ENCODE measurements around the gene FAM184A. TPM values are rescaled to one million over a fixed set of nuclear protein-coding genes. Genes with fewer than 3 reads are reported as not detected.

Gene FAM184A
- total and polyA plus RNA-seq, 2 experiments from 2014 or later, result 4.8 to 13.7 TPM

DNA sequence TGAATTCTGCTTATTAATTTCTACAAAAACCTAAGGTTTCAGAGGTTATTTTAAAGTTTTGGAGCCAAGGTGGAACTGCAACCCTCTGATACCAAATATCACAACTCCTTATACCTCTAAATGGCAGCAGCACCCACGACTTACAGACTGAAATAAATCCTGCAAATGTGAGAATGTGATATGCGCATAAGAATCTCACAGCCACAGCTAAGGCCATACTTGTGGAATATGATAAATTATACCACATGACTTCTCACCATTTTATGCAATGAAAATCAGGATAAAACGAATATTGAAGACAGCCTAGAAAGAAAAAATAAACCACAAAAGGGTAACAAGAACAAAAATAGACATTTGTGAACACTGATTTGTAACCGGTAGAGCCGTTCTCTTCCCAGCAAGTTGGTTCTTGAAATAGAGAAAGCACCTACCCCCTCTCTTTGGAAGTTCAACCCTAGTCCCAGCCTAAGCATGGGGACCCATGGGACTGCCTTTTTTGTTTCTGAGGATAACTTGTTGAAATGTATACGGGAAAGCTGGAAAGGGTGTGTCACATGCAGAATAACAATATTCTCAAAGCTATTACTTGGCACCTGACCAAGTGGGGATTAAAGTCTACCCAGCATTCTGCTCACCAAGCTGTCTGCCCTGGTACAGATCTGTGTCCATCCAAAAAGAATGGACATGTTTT lies 96.4 kb downstream of the FAM184A start:
- no peak overlapping the region for H3K4me3 ChIP-seq
- no peaks in the 10 kb centered on the region for H3K36me3 ChIP-seq
- peaks cover 15% of the 10 kb centered on the region for H3K4me1 ChIP-seq (ENCODE audit: low read depth)
- no peak for TF ChIP-seq CTCF (IDR thresholded peaks at IDR 0.05; ENCODE audit: low read depth, low read length)
- H3K27me3 ChIP-seq, result no peaks in the 10 kb centered on the region
- no peak overlapping the region for H3K27ac ChIP-seq
- H3K9me3 ChIP-seq (ENCODE audit: low read depth), result no peaks in the 10 kb centered on the region
- no peak for DNase-seq (ENCODE audit: low read depth in 1 of 2, low spot score in 1 of 2)

DNA sequence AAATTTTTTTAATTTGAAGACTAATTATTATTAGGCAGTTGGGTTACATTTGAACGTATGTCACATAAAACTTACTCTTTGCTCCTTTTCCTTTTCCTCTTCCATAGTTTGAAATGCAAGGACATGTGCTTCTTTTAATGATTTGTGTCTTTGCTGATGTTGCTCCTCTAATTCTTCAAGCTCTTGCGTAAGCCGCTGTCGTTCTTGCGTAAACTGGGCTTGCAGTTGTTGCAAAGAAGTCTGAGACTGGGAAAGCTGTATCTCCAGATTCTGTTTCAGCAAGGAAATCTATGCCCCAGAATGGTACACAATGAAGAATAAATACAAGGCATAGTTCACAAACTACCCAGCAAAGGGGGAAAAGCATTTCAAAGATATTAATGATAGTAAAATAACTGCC lies 98.4 kb downstream of the FAM184A start:
- no peaks in the 10 kb centered on the region for H3K36me3 ChIP-seq
- H3K4me1 ChIP-seq (ENCODE audit: low read depth), result peaks cover 15% of the 10 kb centered on the region
- H3K9me3 ChIP-seq (ENCODE audit: low read depth), result no peaks in the 10 kb centered on the region
- no peak overlapping the region for H3K4me3 ChIP-seq
- no peak overlapping the region for H3K27ac ChIP-seq
- TF ChIP-seq CTCF (IDR thresholded peaks at IDR 0.05; ENCODE audit: low read depth, low read length), result no peak
- H3K27me3 ChIP-seq, result no peaks in the 10 kb centered on the region
- DNase-seq (ENCODE audit: low read depth in 1 of 2, low spot score in 1 of 2), result peak in 1 of 2 donors; percentile 74

GRCh38 chr6:118974790-118975189 lies 103.7 kb downstream of the FAM184A start:
- Histone ChIP-seq H3K9me3 (ENCODE audit: low read depth) (no peaks in the 10 kb centered on the region), H3K27me3 (no peaks in the 10 kb centered on the region), H3K36me3 (no peaks in the 10 kb centered on the region), H3K4me1 (ENCODE audit: low read depth) (no peaks in the 10 kb centered on the region), H3K4me3 (no peak overlapping the region), H3K27ac (no peak overlapping the region)
- TF ChIP-seq CTCF (IDR thresholded peaks at IDR 0.05; ENCODE audit: low read depth, low read length), result no peak
- DNase-seq (ENCODE audit: low read depth in 1 of 2, low spot score in 1 of 2), result no peak

- no peaks in the 10 kb centered on the region for H3K27me3 ChIP-seq
- DNase-seq (ENCODE audit: low read depth in 1 of 2, low spot score in 1 of 2), result peak in 1 of 2 donors; percentile 14
- no peak overlapping the region for H3K27ac ChIP-seq
- no peaks in the 10 kb centered on the region for H3K9me3 ChIP-seq (ENCODE audit: low read depth)
- no peak for TF ChIP-seq CTCF (IDR thresholded peaks at IDR 0.05; ENCODE audit: low read depth, low read length)
- H3K36me3 ChIP-seq, result no peaks in the 10 kb centered on the region
- no peak overlapping the region for H3K4me3 ChIP-seq
- H3K4me1 ChIP-seq (ENCODE audit: low read depth), result no peaks in the 10 kb centered on the region
Observed at GRCh38 chr6:118971682-118972081, 106.8 kb downstream of the FAM184A start.

DNA sequence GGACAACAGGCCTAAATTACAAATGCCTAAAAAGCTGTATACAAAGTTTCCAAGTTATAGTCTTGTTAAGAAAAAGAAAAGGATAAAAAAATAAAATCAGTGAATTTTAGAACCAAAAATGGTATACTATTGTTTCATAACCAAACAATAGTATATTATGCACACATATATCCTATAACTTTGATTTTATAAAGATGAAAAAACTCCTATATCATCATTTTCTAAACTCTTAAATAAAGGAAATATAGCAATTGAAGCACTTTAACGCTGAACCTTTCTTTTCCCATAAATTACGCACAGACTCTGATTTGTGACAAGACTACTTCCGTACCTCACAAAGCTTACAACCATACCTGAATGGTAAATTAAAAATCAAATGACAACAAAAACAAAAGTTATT lies 107.6 kb downstream of the FAM184A start:
- DNase-seq (ENCODE audit: low read depth in 1 of 2, low spot score in 1 of 2), result no peak
- Histone ChIP-seq H3K4me3 (no peak overlapping the region), H3K27ac (no peak overlapping the region), H3K36me3 (no peaks in the 10 kb centered on the region), H3K4me1 (ENCODE audit: low read depth) (no peaks in the 10 kb centered on the region), H3K9me3 (ENCODE audit: low read depth) (no peaks in the 10 kb centered on the region), H3K27me3 (no peaks in the 10 kb centered on the region)
- TF ChIP-seq CTCF (IDR thresholded peaks at IDR 0.05; ENCODE audit: low read depth, low read length), result no peak
